Measurements from ENCODE around the gene PHYKPL.

- TF ChIP-seq, protein P1, sequence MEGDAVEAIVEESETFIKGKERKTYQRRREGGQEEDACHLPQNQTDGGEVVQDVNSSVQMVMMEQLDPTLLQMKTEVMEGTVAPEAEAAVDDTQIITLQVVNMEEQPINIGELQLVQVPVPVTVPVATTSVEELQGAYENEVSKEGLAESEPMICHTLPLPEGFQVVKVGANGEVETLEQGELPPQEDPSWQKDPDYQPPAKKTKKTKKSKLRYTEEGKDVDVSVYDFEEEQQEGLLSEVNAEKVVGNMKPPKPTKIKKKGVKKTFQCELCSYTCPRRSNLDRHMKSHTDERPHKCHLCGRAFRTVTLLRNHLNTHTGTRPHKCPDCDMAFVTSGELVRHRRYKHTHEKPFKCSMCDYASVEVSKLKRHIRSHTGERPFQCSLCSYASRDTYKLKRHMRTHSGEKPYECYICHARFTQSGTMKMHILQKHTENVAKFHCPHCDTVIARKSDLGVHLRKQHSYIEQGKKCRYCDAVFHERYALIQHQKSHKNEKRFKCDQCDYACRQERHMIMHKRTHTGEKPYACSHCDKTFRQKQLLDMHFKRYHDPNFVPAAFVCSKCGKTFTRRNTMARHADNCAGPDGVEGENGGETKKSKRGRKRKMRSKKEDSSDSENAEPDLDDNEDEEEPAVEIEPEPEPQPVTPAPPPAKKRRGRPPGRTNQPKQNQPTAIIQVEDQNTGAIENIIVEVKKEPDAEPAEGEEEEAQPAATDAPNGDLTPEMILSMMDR (IDR thresholded peaks at IDR 0.05): no peak
- TF ChIP-seq POLR2A (IDR thresholded peaks at IDR 0.05) (no peak), POLR2AphosphoS5 (IDR thresholded peaks at IDR 0.05) (peak in 1 of 4 donors; percentile 19), EP300 (IDR thresholded peaks at IDR 0.05) (no peak)
These were observed 25.3 kb downstream of the PHYKPL start for GRCh38 chr5:178207183-178207916.
